GM18868 (cell line): ENCODE measurements around the gene SPDEF.

ENCODE experiments used
- ATAC-seq: cut with Tn5 transposase; IDR thresholded peaks from one replicate; pipeline ENCODE4 v1.9.1; 2021; ENCODE audit warnings: mild to moderate bottlenecking, moderate library complexity; ENCODE audit not compliant: unreplicated experiment

The SPDEF gene

DNA sequence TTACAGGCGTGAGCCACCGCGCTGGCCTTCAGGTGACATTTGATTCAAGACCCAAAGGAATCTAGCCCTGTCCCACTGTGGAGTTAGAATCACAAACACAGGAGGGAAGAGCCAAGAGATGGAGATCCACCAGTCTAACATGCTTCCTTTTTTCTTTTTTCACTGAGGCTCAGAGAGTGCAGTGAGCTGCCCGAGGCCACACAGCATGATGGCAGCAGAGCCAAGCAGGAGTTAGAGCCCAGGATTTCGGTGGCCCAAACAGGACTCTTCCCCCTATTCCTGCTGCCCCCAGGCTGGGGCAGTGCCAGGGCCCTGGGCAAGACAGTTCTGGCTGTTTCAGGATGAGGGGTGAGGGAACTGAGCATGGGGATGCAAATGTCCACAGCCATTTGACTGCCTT is 8.1 kb upstream of the SPDEF start:
- ATAC-seq: no peak

DNA sequence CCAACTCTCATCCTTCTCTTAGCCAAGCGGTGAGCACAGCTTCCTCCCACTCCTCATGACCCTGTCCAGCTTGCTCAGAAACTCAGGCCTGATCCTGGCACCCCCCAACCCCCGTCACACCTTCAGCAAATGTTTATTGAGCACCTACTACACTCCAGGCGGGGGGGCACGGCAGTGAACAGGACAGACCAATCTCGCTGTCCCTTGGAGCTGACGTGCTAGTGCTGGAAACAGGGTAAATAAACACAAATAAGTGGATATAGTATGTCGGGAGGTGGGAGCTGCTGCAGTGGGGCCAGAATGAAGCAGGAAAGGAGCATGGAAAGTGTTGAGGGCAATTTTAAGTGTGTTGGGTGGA is 7.4 kb upstream of the SPDEF start:
- no peak for ATAC-seq

DNA sequence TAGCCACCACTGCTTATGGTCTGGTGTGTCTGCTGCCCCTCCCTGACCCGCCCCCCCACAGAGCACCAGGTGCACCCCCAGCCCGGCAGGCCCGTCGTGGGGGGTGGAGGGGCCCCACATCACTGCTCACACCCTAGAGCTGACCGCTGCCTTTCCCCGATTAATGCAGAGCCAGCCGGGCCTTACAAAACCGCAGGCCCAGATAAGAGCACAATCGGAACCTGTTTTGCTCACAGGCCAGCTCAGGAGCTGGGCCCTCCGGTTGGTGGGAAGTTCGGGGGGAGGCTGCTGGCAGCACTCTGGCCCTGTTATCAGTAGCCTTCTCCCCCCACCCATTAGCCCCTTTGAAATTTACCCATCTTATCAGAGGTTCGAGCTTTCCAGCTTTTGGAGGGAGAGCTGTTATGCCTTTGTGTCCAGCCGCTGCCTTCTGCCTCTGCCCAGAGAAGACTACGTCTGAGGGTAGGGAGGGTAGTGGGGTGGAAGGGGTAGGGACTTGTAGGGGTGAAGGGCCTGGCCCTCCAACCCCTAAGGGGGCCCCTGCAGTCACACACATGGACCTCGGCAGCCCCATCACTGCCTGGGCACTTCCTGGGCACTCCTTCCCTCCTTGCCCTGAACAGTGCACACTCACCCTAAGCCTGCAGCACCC is 6.9 kb upstream of the SPDEF start:
- no peak for ATAC-seq

DNA sequence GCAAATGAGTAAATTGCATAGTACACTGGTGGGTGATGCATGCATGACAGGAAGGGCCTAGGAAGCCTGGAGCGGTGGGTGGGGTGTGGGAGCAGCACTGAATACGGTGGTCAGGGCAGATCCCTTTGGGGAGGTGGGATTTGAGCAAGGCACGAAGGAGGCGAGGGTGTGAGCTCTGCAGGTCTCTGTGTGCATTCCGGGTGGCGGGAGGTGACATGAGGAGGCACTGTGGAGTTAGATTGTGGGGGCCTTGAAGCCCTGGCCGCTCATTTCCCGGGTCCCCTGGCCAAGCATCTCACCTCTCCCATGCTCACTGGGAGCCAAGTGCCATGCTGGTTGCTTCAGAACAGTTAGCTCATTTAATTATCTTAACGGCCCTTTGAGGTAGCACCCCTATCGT is 6.2 kb upstream of the SPDEF start:
- ATAC-seq: no peak

DNA sequence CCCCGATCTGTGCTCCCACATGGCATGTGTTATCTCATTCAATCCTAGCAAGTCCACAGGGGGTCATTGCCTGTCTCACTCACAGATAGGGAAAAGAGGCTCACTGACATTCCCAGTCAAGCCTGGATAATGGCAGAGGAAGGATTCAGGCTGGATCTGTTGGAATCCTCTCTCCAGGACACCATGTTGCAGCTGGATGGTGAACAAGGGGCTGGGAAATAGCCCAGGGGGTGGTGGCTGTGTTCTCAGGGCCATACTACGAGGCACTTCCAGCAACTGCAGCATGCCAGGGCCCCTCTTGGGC is 5.0 kb upstream of the SPDEF start:
- ATAC-seq: no peak

DNA sequence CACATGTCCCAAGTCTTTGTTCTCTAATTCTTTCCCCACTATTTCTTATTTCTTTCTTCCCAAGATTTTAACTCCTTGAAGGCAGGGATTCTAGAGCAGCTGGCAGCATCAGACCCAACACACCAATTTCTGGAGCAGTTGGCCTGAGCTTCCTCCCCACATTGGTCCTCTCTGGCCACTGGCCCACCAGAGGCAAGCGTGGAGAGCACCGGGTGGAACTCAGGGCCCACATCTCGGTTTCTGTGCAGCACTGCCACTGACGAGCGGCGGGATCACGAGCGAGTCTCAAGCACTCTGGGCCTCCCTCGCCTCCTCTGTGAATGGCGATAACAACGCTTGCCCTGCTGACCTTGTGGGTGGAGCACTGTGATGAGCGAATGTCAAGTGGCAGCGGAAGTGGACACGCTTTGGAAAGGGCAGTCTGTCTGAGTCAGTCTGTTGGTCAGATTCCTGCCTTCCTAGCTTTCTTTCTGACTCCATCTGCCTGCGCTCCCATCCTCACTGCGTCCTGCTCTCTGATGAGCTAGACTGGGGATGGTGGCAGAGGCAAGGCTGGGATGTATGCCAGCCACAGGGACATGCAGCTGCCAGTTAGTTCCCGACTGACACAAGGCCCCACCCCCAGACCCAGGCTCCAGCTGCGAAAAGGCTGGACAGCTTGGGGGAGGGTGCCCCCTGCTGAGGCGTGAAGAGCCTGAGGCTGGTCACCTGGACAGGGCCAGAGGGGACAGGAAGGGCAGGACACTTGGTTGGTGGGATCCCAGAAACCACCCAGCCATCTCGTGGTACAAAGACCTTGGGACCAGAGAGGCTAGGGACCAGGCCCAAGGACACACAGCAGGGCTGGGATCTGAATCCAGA is 4.5 kb upstream of the SPDEF start:
- ATAC-seq: no peak

DNA sequence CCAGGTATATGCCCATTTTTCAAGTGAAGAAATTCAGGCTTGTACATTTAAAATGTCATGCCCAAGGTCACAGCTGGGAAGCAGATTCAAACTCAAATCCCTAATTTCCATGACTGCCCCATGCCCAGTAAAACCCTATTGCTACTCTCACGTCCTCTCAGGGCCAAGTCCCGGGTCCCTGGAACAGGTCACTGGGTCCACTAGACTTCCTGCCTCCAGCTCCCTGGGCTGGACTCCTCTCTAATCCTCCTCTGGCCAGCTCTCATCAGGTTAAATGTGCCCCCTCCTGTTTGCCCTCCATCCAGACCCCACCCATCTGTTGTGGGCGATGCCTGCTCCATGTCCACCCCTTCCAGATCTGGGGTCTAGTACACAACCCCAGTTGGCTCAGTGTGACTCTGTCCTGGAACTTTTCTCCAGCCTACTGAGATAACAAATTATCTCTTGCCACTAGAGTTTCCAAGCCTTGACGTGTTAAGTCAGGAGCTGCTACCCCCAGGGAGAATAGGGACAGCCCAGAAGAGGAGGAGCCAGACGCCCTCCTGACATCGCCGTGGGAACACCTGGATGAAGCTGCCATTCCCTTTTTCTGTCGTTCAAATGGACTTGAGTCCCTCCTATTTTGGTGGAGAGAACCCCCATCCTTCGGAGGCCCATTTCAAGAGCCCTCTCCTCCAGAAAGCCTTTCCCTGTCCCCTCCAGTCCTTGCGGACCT is 3.7 kb upstream of the SPDEF start:
- ATAC-seq: no peak

DNA sequence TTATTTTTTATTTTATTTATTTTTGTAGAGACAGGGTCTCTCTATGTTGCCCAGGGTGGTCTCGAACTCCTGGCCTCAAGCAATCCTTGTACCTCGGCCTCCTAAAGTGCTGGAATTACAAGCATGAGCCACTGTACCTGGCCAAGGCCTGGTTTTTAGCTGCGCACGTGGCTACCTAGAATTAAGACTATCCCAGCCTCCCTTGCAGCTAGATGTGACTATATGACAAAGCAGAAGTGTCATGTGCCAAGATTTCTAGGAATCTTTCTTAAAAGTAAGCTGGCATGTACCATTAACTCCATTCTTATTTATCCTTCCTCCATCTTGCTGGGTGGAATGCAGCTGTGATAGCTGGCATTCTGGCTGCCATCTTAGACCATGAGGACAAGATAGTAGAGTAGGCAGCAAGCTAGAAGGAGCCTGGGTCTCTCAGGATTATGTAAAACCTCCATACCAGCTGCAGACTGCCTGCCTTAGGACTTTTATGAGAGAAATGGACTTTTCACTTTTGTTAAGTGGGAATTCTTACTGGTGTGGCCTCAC is 2.1 kb upstream of the SPDEF start:
- no peak for ATAC-seq

- no peak for ATAC-seq
Measured at GRCh38 chr6:34557228-34557627, 1.1 kb upstream of the SPDEF start.

- ATAC-seq: no peak
Measured at GRCh38 chr6:34556493-34556892, 364 bp upstream of the SPDEF start.

- ATAC-seq: no peak
Measured at GRCh38 chr6:34555328-34555727, 801 bp downstream of the SPDEF start.

GRCh38 chr6:34555007-34555322 is 1.2 kb downstream of the SPDEF start:
- ATAC-seq: no peak

DNA sequence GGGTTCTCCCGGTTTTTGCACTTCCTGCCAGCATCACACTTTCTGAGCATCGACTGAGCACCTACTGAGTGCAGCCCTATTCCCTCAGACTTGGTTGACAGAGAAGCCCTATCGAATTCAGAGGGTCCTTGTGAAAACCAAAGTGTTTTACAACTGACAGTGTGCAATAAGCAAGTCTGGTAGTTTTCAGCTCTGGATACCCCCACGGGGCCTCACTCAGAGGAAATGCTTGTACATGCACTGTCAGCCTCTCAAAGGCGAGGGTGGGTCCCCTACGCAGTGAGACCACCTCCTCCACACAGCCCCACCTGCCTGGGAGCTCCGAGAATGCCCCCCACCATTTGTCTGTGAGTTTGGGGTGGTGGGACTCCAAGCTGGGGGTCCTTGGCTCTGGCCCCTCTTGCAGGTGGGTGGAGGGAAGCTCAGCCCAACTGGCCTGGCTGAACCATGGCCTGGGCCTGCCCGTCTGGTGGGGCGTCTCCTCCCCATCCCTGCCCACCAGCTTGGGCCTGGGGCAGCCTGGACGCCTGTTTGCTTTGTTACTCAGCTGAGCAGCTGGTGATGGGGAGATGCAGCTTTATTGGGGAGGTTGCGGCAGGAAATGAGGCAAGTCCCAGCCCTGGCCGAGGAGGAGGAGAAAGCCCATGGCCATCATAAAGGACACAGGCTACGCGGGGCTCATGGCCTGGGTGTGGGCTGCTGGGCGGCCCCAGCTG is 1.7 kb downstream of the SPDEF start:
- no peak for ATAC-seq

GRCh38 chr6:34553750-34554149 is 2.4 kb downstream of the SPDEF start:
- no peak for ATAC-seq

DNA sequence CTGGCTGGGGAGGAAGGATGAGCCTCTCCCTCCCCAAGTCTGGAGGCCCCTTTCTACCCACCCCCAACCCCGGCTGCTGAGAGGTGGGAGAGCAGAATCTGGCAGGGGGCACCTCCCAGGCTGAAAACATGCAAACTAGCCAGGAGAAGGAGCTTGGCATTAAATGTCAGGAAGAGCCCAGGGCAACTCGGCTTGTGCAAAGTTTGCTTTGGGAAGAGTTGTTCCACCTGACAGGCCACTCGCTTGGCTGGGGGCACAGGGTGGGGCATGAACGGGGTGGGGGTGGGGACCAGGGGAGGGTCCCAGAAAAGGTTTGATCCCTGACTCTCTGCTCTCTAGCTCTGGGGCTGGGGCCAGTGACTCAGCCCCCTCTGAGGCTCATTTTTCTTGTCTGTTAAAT is 3.0 kb downstream of the SPDEF start:
- no peak for ATAC-seq

GRCh38 chr6:34552620-34553019 is 3.5 kb downstream of the SPDEF start:
- ATAC-seq: no peak

DNA sequence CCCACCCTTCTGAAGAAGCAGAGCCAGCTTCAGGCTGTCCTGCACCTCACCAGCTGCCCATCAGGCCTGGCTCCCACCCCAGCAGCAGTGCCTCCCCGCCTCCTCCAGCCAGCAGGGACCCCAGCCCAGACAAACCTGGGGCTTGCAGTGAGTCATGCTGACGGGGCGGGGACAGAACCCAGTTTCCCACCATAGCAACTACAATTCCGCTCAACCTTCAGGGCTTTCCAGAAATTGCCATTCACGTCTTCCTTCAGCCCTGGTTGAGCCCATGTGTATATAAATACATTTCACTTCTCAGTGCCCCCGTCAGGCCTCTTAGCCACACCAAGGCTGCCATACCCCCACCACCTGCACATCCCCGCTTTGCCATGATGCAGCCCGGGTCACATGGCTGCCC is 4.4 kb downstream of the SPDEF start:
- no peak for ATAC-seq

DNA sequence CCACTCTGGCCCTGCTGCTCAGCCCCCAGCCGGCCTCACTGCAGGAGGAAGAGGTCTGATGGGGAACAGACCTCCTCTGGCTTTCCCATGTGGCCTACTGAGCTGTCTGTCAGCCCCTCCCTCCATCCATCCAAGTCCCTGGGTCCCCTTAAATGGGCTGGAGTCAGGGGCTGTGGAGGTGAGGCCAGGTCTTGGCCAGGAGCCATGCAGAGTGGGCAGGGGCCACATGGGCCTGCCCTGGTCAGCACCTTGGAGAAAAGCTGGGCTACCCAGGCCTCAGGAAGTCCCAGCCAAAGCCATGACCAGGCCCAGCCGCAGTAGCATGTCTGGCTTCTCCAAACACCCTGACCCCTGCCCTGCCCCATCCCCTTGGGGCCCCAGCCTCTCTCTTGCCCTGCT is 6.3 kb downstream of the SPDEF start:
- no peak for ATAC-seq

- ATAC-seq: no peak
Measured at GRCh38 chr6:34549026-34549803, 6.9 kb downstream of the SPDEF start.

GRCh38 chr6:34547701-34548644 is 8.2 kb downstream of the SPDEF start:
- ATAC-seq: no peak
